COLO668 (cell line): ENCODE results near the gene ZC3H4.
"Not testable (repeated sequence)": the region's sequence is repeated elsewhere in the genome, so short reads cannot be mapped to it uniquely, and the experiment has no call there.

Experiments
- DNase-seq: peaks from one replicate; lab custom pipeline; 2025; ENCODE audit not compliant: unreplicated experiment; lab: John Stamatoyannopoulos, UW

ZC3H4 gene

GRCh38 chr19:47112997-47113849 lies at the start of gene ZC3H4:
TSS of gene ZC3H4 (minus strand) at chr19:47113776. CDS start at chr19:47112584, 1,192 bp downstream.
- DNase-seq, result peak; percentile 98

- DNase-seq, result no peak
These were observed 48.4 kb upstream of the ZC3H4 start for GRCh38 chr19:47161876-47162489.

GRCh38 chr19:47158879-47159503 lies 45.4 kb upstream of the ZC3H4 start:
- DNase-seq, result no peak

- DNase-seq, result no peak
These were observed 44.8 kb upstream of the ZC3H4 start for GRCh38 chr19:47158367-47158791.

GRCh38 chr19:47157431-47158321 lies 44.1 kb upstream of the ZC3H4 start:
- DNase-seq, result no peak

- no peak for DNase-seq
These were observed 43.4 kb upstream of the ZC3H4 start for GRCh38 chr19:47156861-47157430.

- no peak for DNase-seq
These were observed 41.6 kb upstream of the ZC3H4 start for GRCh38 chr19:47155148-47155547.

GRCh38 chr19:47153266-47153665 lies 39.7 kb upstream of the ZC3H4 start:
- DNase-seq, result no peak

- DNase-seq, result no peak
These were observed 39.1 kb upstream of the ZC3H4 start for GRCh38 chr19:47152632-47153031.

GRCh38 chr19:47152205-47152604 lies 38.6 kb upstream of the ZC3H4 start:
- no peak for DNase-seq

- no peak for DNase-seq
These were observed 38.1 kb upstream of the ZC3H4 start for GRCh38 chr19:47151627-47152026.

- DNase-seq, result no peak
These were observed 33.3 kb upstream of the ZC3H4 start for GRCh38 chr19:47146920-47147319.

- no peak for DNase-seq
These were observed 32.3 kb upstream of the ZC3H4 start for GRCh38 chr19:47145639-47146486.

GRCh38 chr19:47144630-47145029 lies 31.1 kb upstream of the ZC3H4 start:
- no peak for DNase-seq

- DNase-seq, result no peak
These were observed 29.9 kb upstream of the ZC3H4 start for GRCh38 chr19:47143322-47144073.

GRCh38 chr19:47142779-47143178 lies 29.2 kb upstream of the ZC3H4 start:
- no peak for DNase-seq

- DNase-seq, result no peak
These were observed 28.1 kb upstream of the ZC3H4 start for GRCh38 chr19:47141695-47142094.

GRCh38 chr19:47141252-47141651 lies 27.7 kb upstream of the ZC3H4 start:
- DNase-seq, result not testable (repeated sequence)

- DNase-seq, result no peak
These were observed 21.6 kb upstream of the ZC3H4 start for GRCh38 chr19:47135156-47135555.
